K562 (cell line): ENCODE measurements around the gene GPR3. TPM values are rescaled to one million over a fixed set of nuclear protein-coding genes. Genes with fewer than 3 reads are reported as not detected.

Experiments
- ATAC-seq: fragments of 200-7000 bp; cut with Tn5 transposase; 3 replicates; pipeline ENCODE4 v1.9.1; 2020; ENCODE audit warnings: moderate library complexity
- BruUV-seq: library from RNA; stranded (reverse); fragments of 400-500 nt; replicated peaks from 2 replicates; lab custom pipeline; 2021; lab: Mats Ljungman, UMichigan
- CTCF ChIA-PET: fragments of 300-600 bp; formaldehyde crosslinking; extraction: SDS; loops from one replicate; lab custom pipeline; 2021; ENCODE audit warnings: low intra/inter-chr PET ratio; lab: Yijun Ruan, JAX
- POLR2A ChIA-PET: fragments of 300-600, 350-650 bp; sonication (Branson Sonifier 250); formaldehyde crosslinking; extraction: SDS; loops from one replicate; lab custom pipeline; 2021; ENCODE audit warnings: antibody characterized with exemption, inconsistent platforms; lab: Yijun Ruan, JAX
- DNase-seq, 4 experiments: peaks; one replicate each; pipeline versions ENCODE4 v3.0.0 to v3.0.0-alpha.2; 2011 to 2018; ENCODE audit warnings: low spot score in 3 of 4, mixed read lengths in 3 of 4; ENCODE audit errors: extremely low read depth in 1 of 4
- FAIRE-seq: peaks from 2 replicates; lab custom pipeline; 2011; peaks lifted over from hg19 to GRCh38; lab: Jason Lieb, UNC
- H2AFZ ChIP-seq: 2 replicates; pipeline ENCODE4 v1.6.0; 2011; ENCODE audit warnings: low read depth, low read length, control low read depth, inconsistent platforms
- H3K27ac ChIP-seq: fragments of 200-600 bp; 3 replicates; pipeline ENCODE4 v1.8.0; 2011; ENCODE audit warnings: low read depth, mild to moderate bottlenecking, control low read depth, inconsistent platforms, low read length, moderate library complexity, mixed read lengths; ENCODE audit errors: extremely low read depth
- H3K27me3 ChIP-seq, 2 experiments: fragments of 300-600 bp in 1 of 2; 2 replicates in 1 of 2; 3 replicates in 1 of 2; pipeline versions ENCODE4 v1.6.0 to v1.8.0; 2011; ENCODE audit warnings: inconsistent platforms in 2 of 2, low read length in 2 of 2, mild to moderate bottlenecking in 1 of 2, mixed read lengths in 1 of 2, moderate library complexity in 1 of 2; ENCODE audit not compliant: control insufficient read depth in 2 of 2, insufficient read depth in 2 of 2
- H3K36me3 ChIP-seq: fragments of 300-600 bp; 3 replicates; pipeline ENCODE4 v1.8.0; 2011; ENCODE audit warnings: mild to moderate bottlenecking, low read length, inconsistent platforms; ENCODE audit not compliant: control insufficient read depth, insufficient read depth
- H3K4me1 ChIP-seq, 2 experiments: fragments of 200-600 bp in 1 of 2; replicated peaks in 1 of 2; 2 replicates in 1 of 2; 3 replicates in 1 of 2; pipeline versions ENCODE4 v1.5.1 to v1.8.0; 2011; ENCODE audit warnings: inconsistent platforms in 2 of 2, low read length in 2 of 2, mild to moderate bottlenecking in 1 of 2, mixed read lengths in 1 of 2, moderate library complexity in 1 of 2; ENCODE audit not compliant: control insufficient read depth in 2 of 2, insufficient read depth in 2 of 2
- H3K4me2 ChIP-seq: 2 replicates; pipeline ENCODE4 v1.6.1; 2011; ENCODE audit warnings: low read length, control low read depth, inconsistent platforms, mixed read lengths; ENCODE audit not compliant: insufficient read depth
- H3K4me3 ChIP-seq: fragments of 200-600 bp; sonication (generic), shearing (Covaris generic); 2 replicates; pipeline ENCODE4 v1.5.1; 2016; ENCODE audit warnings: control low read depth, inconsistent platforms
- H3K79me2 ChIP-seq: fragments of 200-600 bp; 3 replicates; pipeline ENCODE4 v1.8.0; 2011; ENCODE audit warnings: low read length, inconsistent platforms; ENCODE audit not compliant: control insufficient read depth, insufficient read depth
- H3K9ac ChIP-seq, 2 experiments: 2 replicates each; pipeline versions ENCODE4 v1.6.0 to v1.6.1; 2011; ENCODE audit warnings: low read depth in 2 of 2, low read length in 2 of 2, control low read depth in 1 of 2, inconsistent platforms in 1 of 2, mild to moderate bottlenecking in 1 of 2, mixed read lengths in 1 of 2; ENCODE audit not compliant: insufficient read depth in 1 of 2
- H3K9me1 ChIP-seq: one replicate; pipeline ENCODE4 v1.6.0; 2011; ENCODE audit warnings: inconsistent platforms, mild to moderate bottlenecking, low read length, moderate library complexity; ENCODE audit not compliant: control insufficient read depth, insufficient read depth
- H3K9me3 ChIP-seq: replicated peaks from 2 replicates; pipeline ENCODE4 v1.5.1; 2011; ENCODE audit warnings: low read depth, low read length, inconsistent platforms; ENCODE audit not compliant: control insufficient read depth, insufficient read depth
- H4K20me1 ChIP-seq: replicated peaks from 2 replicates; pipeline ENCODE4 v1.6.1; 2011; ENCODE audit warnings: low read length, inconsistent platforms, mixed read lengths; ENCODE audit not compliant: control insufficient read depth, insufficient read depth
- CEBPB ChIP-seq: fragments of 450-650 bp; IDR thresholded peaks from 2 replicates; pipeline ENCODE4 v1.6.1; 2016; ENCODE audit warnings: missing genetic modification characterization, missing compliant biosample characterization
- CEBPG ChIP-seq, 3 experiments: fragments of 200-800 bp in 1 of 3; sonication (Bioruptor generic) in 1 of 3; sonication (generic) in 1 of 3; formaldehyde crosslinking in 1 of 3; IDR thresholded peaks in 2 of 3; conservative IDR thresholded peaks in 1 of 3; 2 replicates each; pipeline versions ENCODE4 v1.6.1 to v1.8.0; 2016 to 2022; ENCODE audit warnings: missing compliant biosample characterization in 2 of 3, missing genetic modification characterization in 2 of 3, mild to moderate bottlenecking in 1 of 3, missing genetic modification reagents in 1 of 3
- EGR1 ChIP-seq: fragments of 450-650 bp; conservative IDR thresholded peaks from 2 replicates; pipeline ENCODE4 v1.6.1; 2017; ENCODE audit warnings: mild to moderate bottlenecking
- KDM1A ChIP-seq, 2 experiments: fragments of 450-650 bp; IDR thresholded peaks; 2 replicates each; pipeline ENCODE4 v1.6.1; 2016; ENCODE audit warnings: mild to moderate bottlenecking in 2 of 2
- NR2C1 ChIP-seq, 2 experiments: fragments of 450-650 bp; IDR thresholded peaks; 2 replicates each; pipeline ENCODE4 v1.6.1; 2017; ENCODE audit warnings: mild to moderate bottlenecking in 2 of 2, antibody characterized with exemption in 1 of 2, inconsistent platforms in 1 of 2, missing compliant biosample characterization in 1 of 2, missing genetic modification characterization in 1 of 2
- NR2C2 ChIP-seq, 2 experiments: fragments of 200-800 bp in 1 of 2; sonication (Bioruptor generic) in 1 of 2; sonication (generic) in 1 of 2; formaldehyde crosslinking in 1 of 2; IDR thresholded peaks; 2 replicates each; pipeline versions ENCODE4 v1.6.1 to v1.8.0; 2016 to 2022; ENCODE audit warnings: mild to moderate bottlenecking in 1 of 2, missing compliant biosample characterization in 1 of 2, missing genetic modification characterization in 1 of 2, missing genetic modification reagents in 1 of 2
- WGBS: fragments of 100-300 bp; shearing (Covaris generic); methylation state at CpG from one replicate; pipeline ENCODE4 v1.1.6; 2016; ENCODE audit warnings: low coverage, mixed read lengths; ENCODE audit not compliant: insufficient coverage; ENCODE audit errors: missing lambda C conversion rate; 5-methylcytosine and 5-hydroxymethylcytosine counted together
- in situ Hi-C: fragments of 300-500 bp; cut with MboI; formaldehyde crosslinking; loops from 4 replicates; pipeline ENCODE4 v1.15.0; 2018; ENCODE audit warnings: inconsistent platforms, mixed read lengths
- intact Hi-C: fragments of 100-400 bp; cut with micrococcal nuclease; formaldehyde crosslinking; loops from 2 replicates; pipeline ENCODE4 v1.14.2; 2022
- polyA plus RNA-seq, 8 experiments: library from polyadenylated mRNA; depleted of rRNA in 4 of 8; stranded (reverse) in 5 of 8; unstranded in 3 of 8; fragments of >200 nt; fragmentation: Nextera tagmentation in 2 of 8; fragmentation: Illumina TruSeq in 1 of 8; extraction: Ambion mirVana in 2 of 8; extraction: Trizol in 1 of 8; gene quantifications; 2 replicates each; pipeline versions ENCODE4 v1.2.1 to v1.2.3, GENCODE V29; 2011 to 2014; ENCODE audit warnings: inconsistent platforms in 1 of 8, missing spikeins in 1 of 8
- total RNA-seq, 7 experiments: library from RNA; depleted of rRNA in 6 of 7; stranded (reverse); fragments of >200 nt in 6 of 7; fragmentation: Illumina TruSeq in 2 of 7; extraction: Trizol in 2 of 7; gene quantifications; 2 replicates each; pipeline versions ENCODE4 v1.2.1 to v1.2.3, GENCODE V29; 2011 to 2021; ENCODE audit warnings: low replicate concordance in 1 of 7
- TF ChIP-seq, protein P1 (sequence below): sonication (generic); formaldehyde crosslinking; IDR thresholded peaks from 2 replicates; pipeline ENCODE4 v1.8.0; 2022; ENCODE audit warnings: mild to moderate bottlenecking, missing genetic modification reagents

Gene GPR3
- total and polyA plus RNA-seq, 9 of the 15 experiments (the other 6 are each of a cell fraction or from before 2014, with no cell fraction given), result 0.24 to 11.5 (median 3.7) TPM

DNA sequence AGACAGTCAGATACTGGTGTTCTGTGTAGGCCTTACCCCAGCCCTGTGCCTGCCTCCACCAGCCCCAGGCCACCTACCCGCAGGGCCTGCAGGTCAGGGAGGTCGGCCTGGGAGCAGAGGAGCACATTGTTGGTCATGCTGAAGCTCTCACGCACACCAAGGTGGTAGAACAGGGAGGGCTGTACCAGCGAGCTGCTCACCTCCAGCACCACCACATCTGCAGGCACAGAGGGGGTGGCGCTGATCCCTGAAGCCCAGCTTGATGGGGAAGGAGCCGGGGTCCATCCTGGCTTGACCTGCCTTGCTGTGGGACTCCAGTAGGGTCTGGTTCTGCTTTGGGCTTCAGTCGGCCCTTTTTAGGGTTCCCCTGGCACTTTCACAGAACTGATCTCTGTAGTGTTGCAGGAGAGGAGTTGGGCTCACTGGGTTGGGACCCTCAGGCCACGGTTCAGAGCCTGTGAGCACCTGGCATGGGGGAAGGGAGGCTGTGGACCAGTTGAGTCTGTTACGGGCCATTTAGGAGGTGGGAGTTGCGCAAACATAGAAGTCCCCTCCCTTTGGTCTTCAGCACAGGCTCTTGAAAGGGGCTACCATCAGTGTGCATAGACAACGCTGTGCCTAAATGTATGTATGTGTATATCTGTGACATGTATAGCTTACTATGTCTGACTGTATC lies 27.6 kb upstream of the GPR3 start:
- Histone ChIP-seq H3K9ac (peak overlapping the region; percentile 71 to 85), H3K27ac (peak overlapping the region; percentile 78), H2AFZ (peak overlapping the region; percentile 77), H3K4me2 (peak overlapping the region; percentile 84), H3K27me3 (no peaks in the 10 kb centered on the region), H3K79me2 (no peaks in the 10 kb centered on the region), H3K9me1 (no peaks in the 10 kb centered on the region), H3K36me3 (no peaks in the 10 kb centered on the region), H3K9me3 (no peaks in the 10 kb centered on the region), H3K4me1 (peaks cover 22 to 64% of the 10 kb centered on the region in 2 experiments; a peak in 4 of 5 replicates), H4K20me1 (no peaks in the 10 kb centered on the region; the same call in 1 of the 2 replicates), H3K4me3 (peak overlapping the region; percentile 82)
- ChIA-PET CTCF (no interaction called here), POLR2A (interaction anchor here (0.5 to 3.3 kb wide), 16 partner anchors 8 to 1216 kb away, joined by 3 to 20 read pairs (median 4); partner anchors contain the start of genes CD164L2, FCN3 and SYTL1)
- WGBS, result 66% methylated on average over 11 of the region's 11 CpGs
- peak; percentile 59; the same call in 1 of the 2 replicates for TF ChIP-seq NR2C1 (IDR thresholded peaks at IDR 0.05)
- TF ChIP-seq NR2C1 (tag; IDR thresholded peaks at IDR 0.05), result no peak
- no peak for TF ChIP-seq KDM1A (IDR thresholded peaks at IDR 0.05)
- TF ChIP-seq, protein P1, sequence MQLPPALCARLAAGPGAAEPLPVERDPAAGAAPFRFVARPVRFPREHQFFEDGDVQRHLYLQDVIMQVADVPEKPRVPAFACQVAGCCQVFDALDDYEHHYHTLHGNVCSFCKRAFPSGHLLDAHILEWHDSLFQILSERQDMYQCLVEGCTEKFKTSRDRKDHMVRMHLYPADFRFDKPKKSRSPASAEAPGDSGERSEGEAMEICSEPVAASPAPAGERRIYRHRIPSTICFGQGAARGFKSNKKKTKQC, result peak; percentile 43; the same call in 1 of the 2 replicates
- peak; percentile 15 for TF ChIP-seq CEBPG (CRISPR knock-in tag; IDR thresholded peaks at IDR 0.05)
- TF ChIP-seq CEBPG (tag; conservative IDR thresholded peaks at IDR 0.05 in 1 of 2, IDR thresholded peaks at IDR 0.05 in 1 of 2), result peak in 1 of 2 experiments; percentile 44; a peak in 1 of 4 replicates
- TF ChIP-seq NR2C2 (CRISPR knock-in tag; IDR thresholded peaks at IDR 0.05), result no peak
- TF ChIP-seq NR2C2 (tag; IDR thresholded peaks at IDR 0.05), result peak; percentile 69
- peak; percentile 87 for TF ChIP-seq CEBPB (tag)
- no peak for TF ChIP-seq EGR1
- DNase-seq (no peak), ATAC-seq (no peak; the same call in 2 of the 3 replicates), FAIRE-seq (no peak)
- intact Hi-C loops, result loop anchor here (10.0 kb wide), 1 partner anchor 170 kb away; no protein-coding TSS in a partner anchor
- TSS peak; percentile 73 for BruUV-seq
- in situ Hi-C loops, result no loop called here
